RCC 7860 (cell line): ENCODE results near the gene TM2D3.

Experiments used
- DNase-seq: peaks from one replicate; pipeline ENCODE4 v3.0.0-alpha.2; 2015; ENCODE audit warnings: low spot score
- FAIRE-seq: peaks from 2 replicates; lab custom pipeline; 2012; peaks lifted over from hg19 to GRCh38; lab: Jason Lieb, UNC

The TM2D3 gene

DNA sequence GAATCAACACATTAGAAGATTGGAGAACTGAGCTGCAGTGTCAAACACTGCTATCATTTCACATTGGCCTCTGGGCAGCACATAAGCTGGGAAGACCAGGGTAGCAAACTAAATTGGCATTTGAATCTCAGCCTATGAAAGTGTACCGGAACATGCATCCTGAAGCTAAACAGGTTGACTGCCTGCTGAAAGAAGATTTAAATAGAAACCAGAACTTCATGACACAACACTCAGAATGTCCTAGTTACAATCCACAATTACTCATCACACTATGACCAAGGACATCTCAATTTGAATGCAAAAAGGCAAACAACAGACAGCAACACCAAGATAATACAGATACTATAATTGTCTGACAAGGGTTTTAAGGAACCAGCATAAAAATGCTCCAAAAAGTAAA is 26.2 kb downstream of the TM2D3 start:
- no peak for FAIRE-seq
- no peak for DNase-seq

DNA sequence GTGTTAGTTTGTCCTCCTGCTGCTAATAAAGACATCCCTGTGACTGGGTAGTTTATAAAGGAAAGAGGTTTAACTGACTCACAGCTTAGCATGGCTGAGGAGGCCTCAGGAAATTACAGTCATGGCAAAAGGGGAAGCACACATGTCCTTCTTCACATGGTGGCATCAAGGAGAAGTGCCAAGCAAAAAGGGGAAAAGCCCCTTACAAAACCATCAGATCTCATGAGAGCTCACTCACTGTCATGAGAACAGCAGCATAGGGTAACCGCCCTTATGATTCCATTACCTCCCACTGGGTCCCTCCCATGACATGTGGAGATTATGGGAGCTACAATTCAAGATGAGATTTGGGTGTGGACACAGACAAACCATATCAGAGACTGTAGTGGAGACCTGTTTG is 27.0 kb downstream of the TM2D3 start:
- FAIRE-seq: no peak
- no peak for DNase-seq

- FAIRE-seq: no peak
- no peak for DNase-seq
These were observed 28.5 kb downstream of the TM2D3 start for GRCh38 chr15:101623367-101624304.

GRCh38 chr15:101621961-101622360 is 30.2 kb downstream of the TM2D3 start:
- FAIRE-seq: no peak
- no peak for DNase-seq

DNA sequence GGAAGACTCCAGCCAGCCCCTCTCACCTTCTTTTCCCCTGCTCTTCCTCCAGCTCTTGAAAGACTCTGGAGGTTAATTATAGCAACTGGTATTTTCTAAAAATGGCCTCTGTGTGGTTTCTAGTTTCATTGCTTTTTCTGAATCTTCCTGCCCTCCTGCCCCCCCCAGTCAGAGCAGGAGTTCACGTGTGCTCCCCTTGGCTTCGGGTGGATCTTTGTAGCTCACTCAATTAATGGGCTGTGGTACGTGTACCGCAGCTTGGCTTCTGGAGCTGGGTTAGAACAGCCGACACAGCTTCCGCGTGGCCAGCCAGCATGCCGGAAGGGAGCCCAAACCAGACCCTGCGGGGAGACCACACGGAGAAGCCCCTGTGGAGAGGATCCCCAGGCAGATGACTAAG is 31.5 kb downstream of the TM2D3 start:
- DNase-seq (no peak), FAIRE-seq (no peak)

- no peak for DNase-seq
- no peak for FAIRE-seq
These were observed 32.6 kb downstream of the TM2D3 start for GRCh38 chr15:101619615-101619865.

DNA sequence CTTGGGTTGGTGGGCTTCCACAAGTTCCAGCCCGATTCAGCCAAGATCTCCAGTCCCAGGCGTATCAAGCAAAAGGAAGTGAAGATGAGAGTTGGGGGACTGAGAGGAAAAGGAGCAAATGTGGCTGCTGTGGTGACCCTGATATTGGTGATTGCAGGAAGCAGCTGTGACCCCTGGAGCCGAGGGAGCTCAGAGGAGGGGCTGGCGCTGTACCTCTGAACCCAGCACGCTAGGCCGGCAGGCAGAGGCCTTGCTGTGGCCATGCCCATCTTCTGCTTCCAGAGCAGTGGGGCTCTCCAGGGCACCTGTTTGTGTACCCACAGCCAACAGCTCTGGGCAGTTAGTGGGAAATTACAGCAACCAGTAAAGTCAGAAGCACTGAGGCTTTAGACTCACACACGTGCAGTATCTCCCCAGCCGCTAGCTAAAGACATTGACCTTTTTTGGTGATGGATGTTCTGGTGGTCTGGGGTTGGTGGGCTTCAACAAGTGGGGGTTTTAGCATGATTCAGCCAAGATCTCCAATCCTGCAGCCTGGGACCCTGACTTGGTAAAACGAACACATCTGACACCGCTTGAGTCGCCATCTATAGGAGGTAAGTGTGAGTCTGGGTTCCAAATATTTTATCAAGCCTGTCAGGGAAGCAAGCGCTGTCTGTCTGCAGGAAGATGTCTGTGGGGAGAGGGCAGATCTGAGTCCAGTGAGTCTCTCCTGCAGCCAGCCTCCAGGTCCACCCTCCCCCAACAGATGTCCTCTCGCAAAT is 33.1 kb downstream of the TM2D3 start:
- DNase-seq (no peak), FAIRE-seq (no peak)

DNA sequence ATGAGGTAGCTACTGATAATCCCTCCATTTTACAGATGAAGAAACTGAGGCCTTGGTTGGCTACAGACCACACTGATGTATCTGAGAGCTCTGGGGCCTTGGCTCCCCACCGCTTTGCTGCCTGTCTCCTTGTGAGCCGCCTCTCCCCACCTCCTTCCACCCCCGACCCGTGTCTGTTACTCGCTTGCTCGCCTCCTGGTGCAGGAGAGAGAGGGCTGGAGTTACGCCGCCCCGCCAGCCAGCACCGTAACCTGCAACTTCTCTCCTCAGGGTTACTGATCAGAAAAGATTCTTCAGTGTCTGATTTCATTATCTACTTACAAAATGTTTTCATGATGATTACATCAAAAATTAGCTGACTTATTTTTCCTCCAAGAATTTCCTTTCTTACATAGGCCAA is 34.1 kb downstream of the TM2D3 start:
- DNase-seq (no peak), FAIRE-seq (no peak)

DNA sequence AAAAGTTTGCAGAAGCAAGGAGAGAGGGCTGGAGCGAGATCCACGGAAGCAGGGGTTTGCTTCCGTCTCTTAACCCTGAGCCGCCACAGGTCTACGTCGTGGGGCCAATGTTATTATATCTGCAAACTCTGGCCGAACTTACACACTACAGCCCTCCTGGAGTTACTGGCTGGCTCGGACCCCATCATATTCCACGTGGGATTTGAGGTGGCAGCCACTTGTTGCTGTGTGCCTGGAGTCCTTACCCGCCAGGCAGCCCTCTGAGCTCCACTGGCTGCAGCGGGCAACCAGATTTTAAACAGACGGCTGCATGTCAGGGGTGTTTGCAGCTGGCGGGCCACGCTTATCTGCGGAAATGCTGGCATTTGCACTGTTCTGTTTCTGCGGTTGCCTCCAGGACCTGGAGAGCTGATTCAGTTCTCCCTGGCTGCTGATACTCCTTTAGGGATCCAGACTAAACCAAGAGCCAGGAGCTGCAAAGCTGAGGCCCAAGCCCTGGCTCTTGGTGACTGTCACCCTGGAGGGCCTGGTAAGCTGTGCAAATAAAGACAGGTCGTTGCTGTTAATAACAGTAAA is 34.7 kb downstream of the TM2D3 start:
- DNase-seq: no peak
- FAIRE-seq: no peak

DNA sequence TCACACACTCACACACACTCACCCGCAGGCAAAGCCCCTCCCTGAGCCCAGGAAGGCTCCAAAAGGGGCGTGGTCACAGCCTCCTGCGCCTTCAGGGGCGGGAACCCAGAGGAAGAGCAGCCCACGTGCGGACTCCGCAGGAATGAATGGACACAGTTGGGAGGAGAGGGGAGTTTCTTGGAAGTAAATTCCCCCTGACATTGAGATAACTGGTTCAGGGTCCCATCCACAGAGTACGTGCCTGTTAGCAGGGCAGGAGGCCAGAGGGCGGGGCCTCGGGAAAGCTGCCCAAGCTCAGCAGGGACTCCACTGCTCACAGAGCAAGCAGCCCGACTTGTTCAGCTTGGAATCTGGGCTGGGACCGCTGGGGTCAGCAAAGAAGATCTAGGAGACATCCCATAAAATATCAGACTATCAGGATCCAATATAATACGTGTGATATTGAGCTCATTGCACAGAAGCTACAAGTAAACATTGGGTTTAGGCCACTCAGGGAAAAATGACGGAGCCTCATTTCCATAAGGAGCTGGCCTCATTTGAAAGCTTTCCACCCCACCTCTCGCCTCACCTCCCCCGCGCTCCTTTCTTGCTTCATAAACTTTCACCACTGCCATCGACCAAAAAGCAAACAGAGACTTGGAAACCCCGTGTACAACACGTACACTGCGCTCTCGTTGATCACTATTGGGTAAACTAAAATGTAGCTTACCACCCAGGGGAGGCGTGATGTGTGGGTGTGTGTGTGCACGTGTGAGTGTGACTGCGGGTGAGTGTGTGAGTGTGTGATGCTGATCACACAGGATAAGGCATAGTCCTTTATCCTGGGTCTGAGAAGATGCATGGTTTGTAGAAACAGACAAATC is 36.0 kb downstream of the TM2D3 start:
- FAIRE-seq: peak; percentile 4
- peak; percentile 40 for DNase-seq

DNA sequence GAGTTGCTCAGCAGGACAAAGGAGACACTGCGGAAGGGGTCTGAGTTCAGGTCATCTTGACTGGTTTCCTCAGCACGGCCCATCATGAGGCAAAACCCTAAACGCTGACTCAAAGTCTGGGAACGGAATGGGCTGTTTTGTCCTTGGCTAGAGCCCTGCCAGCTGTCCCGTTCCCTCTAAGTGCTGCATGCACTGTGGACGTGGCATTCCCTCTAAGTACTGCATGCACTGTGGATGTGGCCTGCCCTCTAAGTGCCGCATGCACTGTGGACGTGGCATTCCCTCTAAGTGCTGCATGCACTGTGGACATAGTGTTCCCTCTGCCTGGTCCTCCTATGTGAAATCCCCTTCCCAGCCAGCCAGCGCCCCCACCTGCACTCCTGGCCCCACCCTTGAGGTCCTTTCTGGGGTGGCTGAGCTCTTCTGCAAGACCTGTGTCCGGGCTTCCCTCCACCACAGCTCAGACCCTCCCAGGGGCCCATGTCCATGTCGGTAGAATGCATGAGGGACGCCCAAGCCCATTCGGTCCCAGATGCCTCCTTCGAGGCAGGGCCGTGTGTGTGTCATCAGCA is 36.7 kb downstream of the TM2D3 start:
- FAIRE-seq: no peak
- no peak for DNase-seq

DNA sequence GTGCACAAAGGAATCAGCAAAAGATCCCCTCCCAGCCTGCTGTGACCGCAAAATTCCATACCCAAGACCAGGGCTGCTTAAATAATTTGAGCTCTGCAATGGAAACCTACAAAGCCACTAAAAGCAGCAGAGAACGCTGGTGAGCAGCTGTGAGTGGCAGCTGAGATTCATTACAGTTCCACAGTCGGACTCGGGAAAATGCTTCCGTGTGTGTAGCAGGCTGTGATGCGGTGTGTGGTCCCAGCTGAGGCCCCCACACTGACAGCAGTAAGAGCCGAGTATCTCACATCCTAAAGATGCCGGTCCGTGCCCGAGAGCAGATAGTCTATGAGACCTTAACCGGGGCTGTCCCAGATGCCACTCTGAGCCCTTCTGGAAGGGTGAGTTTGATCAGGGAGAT is 37.4 kb downstream of the TM2D3 start:
- FAIRE-seq (no peak), DNase-seq (no peak)

- no peak for DNase-seq
- FAIRE-seq: no peak
These were observed 38.1 kb downstream of the TM2D3 start for GRCh38 chr15:101614001-101614585.

GRCh38 chr15:101613130-101614000 is 38.8 kb downstream of the TM2D3 start:
- no peak for FAIRE-seq
- DNase-seq: no peak

- DNase-seq (no peak), FAIRE-seq (no peak)
These were observed 39.5 kb downstream of the TM2D3 start for GRCh38 chr15:101612676-101613075.

- FAIRE-seq (no peak), DNase-seq (no peak)
These were observed 40.4 kb downstream of the TM2D3 start for GRCh38 chr15:101611580-101612299.

DNA sequence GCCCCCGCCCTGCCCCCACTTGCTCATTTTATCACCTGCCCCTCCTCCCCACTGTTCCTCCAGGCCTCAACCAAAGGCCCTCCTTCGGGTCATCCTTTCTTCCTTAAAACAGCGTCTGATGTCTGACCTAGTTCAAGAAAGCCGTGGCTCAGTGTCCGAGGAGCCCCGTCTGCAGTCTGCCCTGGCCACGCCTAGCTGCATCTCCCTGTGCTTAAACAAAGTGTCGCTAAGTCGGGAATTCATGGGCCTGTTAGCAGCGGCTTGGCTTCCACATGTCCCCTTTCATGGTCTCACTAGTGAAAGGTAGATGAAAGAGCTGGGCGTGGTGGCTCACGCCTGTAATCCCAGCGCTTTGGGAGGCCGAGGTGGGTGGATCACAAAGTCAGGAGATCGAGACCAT is 41.2 kb downstream of the TM2D3 start:
- DNase-seq: no peak

DNA sequence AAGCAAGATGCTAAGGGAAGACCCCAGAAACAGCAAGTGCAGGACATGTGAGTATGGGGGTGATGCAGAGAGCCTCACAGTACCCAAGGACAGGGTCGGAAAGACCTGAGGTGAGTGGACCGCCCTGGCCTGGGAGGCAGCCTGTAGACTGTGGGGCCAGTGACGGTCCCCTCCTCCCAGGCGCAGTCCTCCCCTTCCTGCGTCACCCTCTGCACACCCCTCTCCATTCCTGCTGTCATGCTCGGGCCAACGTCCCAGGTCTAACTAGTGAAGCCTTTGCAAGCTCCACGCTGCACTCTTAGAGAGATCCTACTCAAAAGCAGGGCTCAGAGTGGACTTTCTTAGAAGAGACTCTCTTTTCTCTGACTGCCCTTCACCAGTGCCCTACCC is 41.6 kb downstream of the TM2D3 start:
- DNase-seq (no peak), FAIRE-seq (no peak)

More for the DNA sequence above, 41.2 kb downstream of the TM2D3 start:
- FAIRE-seq: no peak
